Activated CD4-positive, alpha-beta T cell treated with anti-CD3 and anti-CD28 coated beads, Interleukin-10, Interleukin-2, amounts not matched to agents 100 ng/mL and 50 ng/mL, durations not matched to agents 16 hours and 8 hours (primary cell): ENCODE data around the gene UPK3BL1.
"Not testable (repeated sequence)": the region's sequence is repeated elsewhere in the genome, so short reads cannot be mapped to it uniquely, and the experiment has no call there.

Experiments used
- DNase-seq: peaks from one replicate; pipeline ENCODE4 v3.0.0-alpha.2; 2020

UPK3BL1 gene

GRCh38 chr7:102642691-102643090 lies at the start of gene UPK3BL1:
TSS of gene UPK3BL1 (minus strand) at chr7:102642791. CDS start at chr7:102642741, 50 bp downstream.
- DNase-seq: not testable (repeated sequence)

- not testable (repeated sequence) for DNase-seq
Observed at GRCh38 chr7:102690602-102691001, 48.0 kb upstream of the UPK3BL1 start.

GRCh38 chr7:102689436-102690282 lies 47.1 kb upstream of the UPK3BL1 start:
- DNase-seq: not testable (repeated sequence)

- DNase-seq: not testable (repeated sequence)
Observed at GRCh38 chr7:102688299-102689036, 45.9 kb upstream of the UPK3BL1 start.

- DNase-seq: not testable (repeated sequence)
Observed at GRCh38 chr7:102682560-102682959, 40.0 kb upstream of the UPK3BL1 start.

DNA sequence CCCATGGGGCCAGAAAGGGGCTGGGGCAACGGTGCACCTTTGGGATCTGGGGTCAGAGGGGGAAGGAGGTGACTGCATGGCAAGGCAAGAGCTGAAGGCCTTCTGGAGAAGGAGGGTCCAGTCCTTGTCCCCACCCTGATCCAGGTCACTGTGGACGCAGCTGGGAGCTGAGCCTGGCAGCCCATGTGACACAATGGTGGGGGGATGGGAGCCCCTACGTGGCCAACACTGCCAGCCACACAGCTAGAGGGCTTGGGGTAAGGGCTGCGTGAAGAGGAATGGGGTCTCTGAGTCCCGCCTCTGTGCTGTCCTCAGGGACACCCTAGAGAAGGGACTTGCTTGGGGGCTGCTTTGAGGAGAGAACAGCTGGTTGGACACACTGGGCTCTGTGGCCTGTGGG lies 38.2 kb upstream of the UPK3BL1 start:
- not testable (repeated sequence) for DNase-seq

GRCh38 chr7:102675545-102675944 lies 33.0 kb upstream of the UPK3BL1 start:
- DNase-seq: not testable (repeated sequence)

GRCh38 chr7:102673447-102674067 lies 31.0 kb upstream of the UPK3BL1 start:
- DNase-seq: not testable (repeated sequence)

GRCh38 chr7:102671956-102672307 lies 29.3 kb upstream of the UPK3BL1 start:
- not testable (repeated sequence) for DNase-seq

DNA sequence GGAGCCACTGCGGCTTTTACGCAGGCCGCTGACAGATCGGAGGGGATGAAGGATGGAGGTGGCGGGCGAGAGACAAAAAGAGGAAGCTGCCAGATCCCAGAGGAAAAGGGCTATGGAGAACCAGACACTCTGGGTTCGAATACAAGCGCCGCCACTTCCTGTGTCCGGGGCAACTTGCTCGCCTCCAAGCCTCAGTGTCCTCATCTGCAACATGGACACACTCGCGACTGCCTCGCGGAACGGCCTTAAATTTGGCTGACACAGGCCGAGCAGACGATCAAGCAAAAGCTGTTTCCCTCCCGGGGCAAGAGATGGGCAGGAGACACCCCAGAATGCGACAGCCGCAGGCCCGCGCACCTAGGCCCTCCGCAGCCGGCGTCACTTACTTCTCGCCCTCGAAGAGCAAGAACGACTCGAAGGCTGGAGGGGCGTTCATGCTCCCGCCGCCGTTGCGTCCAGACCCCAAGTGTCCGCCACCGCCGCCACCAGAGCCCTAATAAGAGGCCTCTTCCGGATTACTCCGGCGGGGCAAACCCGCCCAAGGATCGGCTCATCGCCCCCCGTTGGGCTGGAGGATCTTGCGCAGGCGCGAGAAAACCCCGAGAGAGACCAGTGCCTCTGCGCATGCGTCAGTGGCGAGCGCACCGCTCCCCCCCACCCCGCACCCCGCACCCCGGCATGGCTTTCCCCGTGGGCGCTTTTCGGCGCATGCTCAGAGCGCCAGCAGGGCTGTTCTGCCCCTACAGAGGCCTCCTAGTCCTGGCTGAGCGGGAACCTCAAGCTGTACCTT lies 28.8 kb upstream of the UPK3BL1 start, which contains the start of gene POLR2J2:
Gene POLR2J2 (minus strand): TSS at position 498 of the 790 bp plus-strand sequence. CDS start 62 bp downstream, at position 436.
- not testable (repeated sequence) for DNase-seq

DNA sequence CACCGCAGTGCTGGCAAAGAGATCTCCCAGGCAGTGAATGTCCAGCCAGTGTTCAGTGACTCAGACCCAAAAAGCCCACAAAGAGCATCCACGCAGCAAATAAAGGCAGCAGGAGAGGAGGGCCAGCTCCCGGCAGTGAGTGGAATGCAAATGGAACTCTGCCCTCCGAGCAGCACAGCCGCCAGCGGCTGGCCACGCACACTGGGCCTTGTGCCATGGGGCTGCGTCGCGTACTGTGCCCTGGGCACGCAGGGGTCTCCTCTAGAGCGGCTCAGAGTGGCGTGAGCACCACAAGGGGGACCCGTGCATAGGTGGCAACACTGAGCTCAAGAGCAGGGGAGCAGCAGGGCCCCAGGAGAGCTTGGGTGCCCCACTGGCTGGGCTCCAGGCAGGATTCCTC lies 24.9 kb upstream of the UPK3BL1 start:
- DNase-seq: not testable (repeated sequence)

- not testable (repeated sequence) for DNase-seq
Observed at GRCh38 chr7:102666850-102667249, 24.3 kb upstream of the UPK3BL1 start.

GRCh38 chr7:102664765-102665164 lies 22.2 kb upstream of the UPK3BL1 start:
- DNase-seq: not testable (repeated sequence)

GRCh38 chr7:102649924-102650323 lies 7.3 kb upstream of the UPK3BL1 start, which contains the start of gene SPDYE2B:
TSS of gene SPDYE2B (plus strand) at chr7:102650319. CDS start at chr7:102652349, 2,030 bp downstream.
- not testable (repeated sequence) for DNase-seq

DNA sequence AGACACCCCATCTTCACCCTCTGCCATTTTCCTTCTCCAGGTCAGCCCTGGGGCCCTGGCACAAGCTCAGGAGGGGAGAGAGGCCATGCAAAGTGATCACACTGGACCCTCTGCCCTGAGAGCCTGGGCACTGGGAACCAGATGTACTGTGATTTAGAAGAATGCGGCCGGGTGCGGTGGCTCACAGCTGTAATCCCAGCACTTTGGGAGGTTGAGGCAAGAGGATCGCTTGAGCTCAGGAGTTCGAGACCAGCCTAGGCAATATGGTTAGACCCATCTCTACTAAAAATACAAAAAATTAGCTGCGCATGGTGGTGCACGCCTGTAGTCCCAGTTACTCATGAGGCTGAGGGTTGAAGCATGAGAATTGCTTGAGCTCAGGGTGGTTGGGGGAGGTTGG lies 5.2 kb upstream of the UPK3BL1 start:
- DNase-seq: not testable (repeated sequence)

DNA sequence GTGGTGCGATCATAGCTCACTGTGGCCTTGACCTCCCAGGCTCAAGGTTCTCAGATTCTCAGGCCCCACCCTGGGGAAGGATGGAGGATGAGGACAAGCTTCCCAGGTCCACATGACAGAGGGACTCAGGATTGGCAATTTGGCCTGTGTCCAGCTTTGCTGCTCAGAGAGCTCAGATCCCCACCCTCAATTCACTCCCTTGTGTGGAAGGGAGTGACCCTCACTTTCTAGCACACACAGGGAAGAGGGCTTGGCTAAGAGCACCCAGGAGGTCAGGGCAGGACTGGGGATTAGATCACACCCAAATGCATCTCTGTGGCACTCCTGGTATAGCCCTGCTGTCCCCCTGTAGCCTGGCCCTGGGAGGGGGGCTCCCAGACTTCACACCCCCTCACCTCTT lies 813 bp upstream of the UPK3BL1 start:
- not testable (repeated sequence) for DNase-seq

GRCh38 chr7:102638848-102639247 lies 3.7 kb downstream of the UPK3BL1 start:
- DNase-seq: not testable (repeated sequence)

DNA sequence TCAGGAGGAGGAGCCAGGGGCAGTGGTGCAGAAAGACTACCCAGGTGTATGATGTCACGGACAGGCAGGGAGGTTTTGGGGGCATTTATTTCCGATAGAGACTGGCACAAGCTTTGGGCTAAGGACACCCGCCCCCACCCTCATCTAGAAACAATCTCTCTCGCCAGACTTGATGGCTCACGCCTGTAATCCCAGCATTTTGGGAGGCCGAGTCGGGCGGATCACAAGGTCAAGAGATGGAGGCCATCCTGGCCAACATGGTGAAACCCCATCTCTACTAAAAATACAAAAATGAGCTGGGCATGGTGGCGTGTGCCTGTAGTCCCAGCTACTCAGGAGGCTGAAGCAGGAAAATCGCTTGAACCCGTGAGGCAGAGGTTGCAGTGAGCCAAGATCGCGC lies 5.6 kb downstream of the UPK3BL1 start:
- not testable (repeated sequence) for DNase-seq

DNA sequence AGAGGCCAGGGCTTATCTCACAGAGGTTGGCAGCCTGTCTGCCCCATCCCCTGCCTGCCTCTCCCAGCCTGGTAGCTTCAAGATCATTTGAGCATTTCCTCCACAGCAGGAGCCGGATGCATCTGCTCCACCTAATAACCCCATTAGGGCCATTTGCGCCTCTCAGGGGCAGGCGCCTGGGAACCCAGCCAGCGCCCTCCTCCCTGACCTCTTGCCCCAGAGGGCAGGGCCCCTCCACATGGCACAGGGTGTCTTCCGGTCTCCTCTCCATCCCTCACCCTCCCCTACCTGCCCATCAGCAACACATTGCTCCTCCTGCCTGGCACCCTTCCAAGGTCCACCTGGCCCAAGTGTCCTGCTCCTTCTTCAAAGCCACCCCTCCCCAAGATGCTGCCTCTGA lies 7.2 kb downstream of the UPK3BL1 start:
- not testable (repeated sequence) for DNase-seq

DNA sequence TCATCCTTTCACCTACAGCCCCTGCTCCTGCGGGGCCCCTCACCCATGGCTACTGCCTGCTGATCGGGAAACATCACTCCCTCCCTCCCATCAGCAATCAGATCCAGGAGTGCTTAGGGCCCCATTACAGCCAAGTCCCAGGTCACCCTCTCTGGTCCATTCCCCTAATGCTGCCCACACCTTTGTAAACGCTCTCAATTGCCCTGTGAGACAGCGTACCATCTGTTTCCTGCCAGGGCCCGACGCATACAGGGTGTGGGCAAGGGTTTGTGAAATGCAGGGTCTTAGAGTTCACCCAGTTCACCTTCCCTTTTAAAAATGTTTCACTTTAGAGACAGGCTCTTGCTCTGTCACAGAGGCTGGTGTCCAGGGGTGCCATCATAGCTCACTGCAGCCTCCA lies 8.3 kb downstream of the UPK3BL1 start:
- not testable (repeated sequence) for DNase-seq

- DNase-seq: not testable (repeated sequence)
Observed at GRCh38 chr7:102630622-102631021, 12.0 kb downstream of the UPK3BL1 start.

DNA sequence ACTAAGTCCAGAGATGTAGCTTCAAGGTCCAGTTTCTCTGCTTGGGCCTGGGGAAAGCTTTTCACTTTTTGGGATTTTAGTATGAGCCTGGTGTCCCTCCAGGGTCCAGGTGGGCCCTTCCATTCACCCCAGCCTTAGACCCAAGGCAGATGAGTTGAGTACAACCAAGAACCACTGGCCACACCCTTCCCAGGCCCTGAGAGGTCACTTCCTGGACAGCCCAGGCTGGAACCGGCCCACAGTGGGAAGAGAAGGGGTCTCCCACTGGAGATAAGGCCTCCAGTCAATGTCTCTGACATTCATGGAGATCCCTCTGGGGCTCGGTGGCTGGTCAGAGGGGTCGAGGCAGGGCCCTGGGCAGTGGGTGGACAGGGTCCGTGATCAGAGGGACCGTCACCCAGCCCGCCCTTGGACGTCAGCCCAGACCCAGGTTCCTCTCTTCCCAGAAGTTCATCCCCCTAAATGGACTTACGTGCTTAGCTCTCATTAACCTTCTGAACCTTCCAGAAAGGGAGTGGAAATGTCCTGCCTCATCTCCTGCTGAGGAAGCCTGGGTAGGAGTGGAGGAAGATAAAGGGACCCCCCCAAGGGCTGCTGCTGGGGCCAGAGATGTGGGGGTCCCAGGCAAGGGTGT lies 15.2 kb downstream of the UPK3BL1 start:
- DNase-seq: not testable (repeated sequence)
